Inferior parietal cortex (tissue), 1 donor: ENCODE results near the gene PNKD.
A peak's percentile ranks its signal among the peaks of the same experiment; 100 is the strongest.

ENCODE experiments used
- DNase-seq: peaks from one replicate; pipeline ENCODE4 v3.0.0-alpha.2; 2016; ENCODE audit errors: extremely low spot score

The PNKD gene

DNA sequence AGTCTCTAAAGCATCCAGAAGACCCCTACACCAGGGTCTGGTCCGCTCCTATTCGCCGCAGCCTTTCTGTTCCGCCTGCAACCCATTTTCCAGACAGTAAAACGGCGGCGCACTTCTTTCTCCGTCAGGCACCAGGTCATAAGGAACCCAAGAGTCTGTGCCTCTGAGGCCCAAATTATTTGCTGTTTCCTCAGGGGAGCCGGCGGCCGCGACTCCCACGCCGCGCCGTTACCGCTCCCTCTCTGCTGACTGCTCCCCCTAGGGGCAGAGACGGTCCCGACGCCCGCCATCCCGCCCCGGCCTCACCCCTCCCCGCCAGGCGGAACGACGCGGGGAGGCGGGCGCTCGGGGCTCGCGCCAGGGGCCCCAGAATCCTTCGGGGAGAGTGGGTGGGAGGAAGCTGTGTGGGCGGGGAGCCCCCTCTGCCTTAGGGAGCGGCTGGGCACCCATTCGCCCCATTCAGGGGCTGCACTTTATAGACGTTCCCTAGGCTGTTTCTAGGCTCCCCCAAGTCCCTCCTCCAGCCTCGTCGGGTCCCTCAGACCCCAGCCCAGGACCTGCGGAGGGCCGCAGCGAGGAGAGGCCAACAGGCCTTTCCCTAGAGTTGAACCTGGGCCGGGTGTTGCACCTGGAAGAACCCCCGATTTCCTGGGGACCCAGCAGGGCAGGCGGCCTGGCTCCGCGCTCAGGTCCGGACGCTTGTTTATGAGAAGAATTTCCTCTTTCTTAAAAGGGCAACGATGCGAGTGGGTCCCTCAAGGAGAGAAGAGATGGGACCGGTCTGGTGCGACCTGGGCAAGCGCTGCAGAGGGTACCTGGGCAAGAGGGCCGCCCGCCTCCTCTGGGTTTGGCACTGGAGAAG is 125.7 kb downstream of the PNKD start:
- DNase-seq, result peak; percentile 96
